Cortex of kidney (tissue), 1 donor: ENCODE results near the gene CCT3.
"Not testable (repeated sequence)": the region's sequence is repeated elsewhere in the genome, so short reads cannot be mapped to it uniquely, and the experiment has no call there.

Source experiments
- DNase-seq: peaks from one replicate; lab custom pipeline; 2025; lab: John Stamatoyannopoulos, UW

CCT3 gene

GRCh38 chr1:156338180-156338976 lies at the start of gene CCT3, which contains the start of gene TSACC:
TSS of gene CCT3 (minus strand) at chr1:156338292. CDS start at chr1:156338184, 108 bp downstream.
TSS of gene TSACC (plus strand) at chr1:156338526. CDS start at chr1:156339758, 1,232 bp downstream.
- peak; percentile 96 for DNase-seq

GRCh38 chr1:156387870-156388173 lies 49.7 kb upstream of the CCT3 start:
- no peak for DNase-seq

GRCh38 chr1:156386949-156387869 lies 49.1 kb upstream of the CCT3 start:
- no peak for DNase-seq

- no peak for DNase-seq
Observed at GRCh38 chr1:156386134-156386901, 48.2 kb upstream of the CCT3 start.

- no peak for DNase-seq
Observed at GRCh38 chr1:156385534-156386031, 47.5 kb upstream of the CCT3 start.

- no peak for DNase-seq
Observed at GRCh38 chr1:156384658-156385057, 46.6 kb upstream of the CCT3 start.

GRCh38 chr1:156384007-156384406 lies 45.9 kb upstream of the CCT3 start:
- DNase-seq = no peak

GRCh38 chr1:156383023-156383422 lies 44.9 kb upstream of the CCT3 start:
- DNase-seq = no peak

- DNase-seq = no peak
Observed at GRCh38 chr1:156382561-156382960, 44.5 kb upstream of the CCT3 start.

GRCh38 chr1:156379420-156380165 lies 41.5 kb upstream of the CCT3 start:
- DNase-seq = no peak

GRCh38 chr1:156378557-156378956 lies 40.5 kb upstream of the CCT3 start:
- DNase-seq = no peak

GRCh38 chr1:156376958-156377919 lies 39.1 kb upstream of the CCT3 start:
- no peak for DNase-seq

- no peak for DNase-seq
Observed at GRCh38 chr1:156376146-156376545, 38.1 kb upstream of the CCT3 start.

GRCh38 chr1:156373546-156373945 lies 35.5 kb upstream of the CCT3 start:
- no peak for DNase-seq

GRCh38 chr1:156372876-156373275 lies 34.8 kb upstream of the CCT3 start:
- DNase-seq = no peak

- DNase-seq = no peak
Observed at GRCh38 chr1:156372265-156372586, 34.1 kb upstream of the CCT3 start.

- no peak for DNase-seq
Observed at GRCh38 chr1:156371553-156372264, 33.6 kb upstream of the CCT3 start.

- not testable (repeated sequence) for DNase-seq
Observed at GRCh38 chr1:156369685-156370286, 31.7 kb upstream of the CCT3 start.
